ENCODE results near the gene BANK1. TPM values are rescaled to one million over a fixed set of nuclear protein-coding genes. Genes with fewer than 3 reads are reported as not detected.

The BANK1 gene
- total RNA-seq, 1 donor from 2014 or later = not detected

- DNase-seq (ENCODE audit: low spot score) = no peak
- Mint-ChIP-seq H3K27ac (no peak overlapping the region), H3K27me3 (ENCODE audit: insufficient read depth) (peaks cover 5% of the 10 kb centered on the region), H3K4me3 (no peak overlapping the region), H3K4me1 (ENCODE audit: low read depth) (no peaks in the 10 kb centered on the region), H3K36me3 (ENCODE audit: low read depth) (no peaks in the 10 kb centered on the region), H3K9me3 (no peaks in the 10 kb centered on the region)
- intact Hi-C loops (cut with micrococcal nuclease) = no loop called here
Observed at GRCh38 chr4:101956068-101956825, 165.7 kb downstream of the BANK1 start.

- no peak for DNase-seq (ENCODE audit: low spot score)
- Mint-ChIP-seq H3K4me3 (no peak overlapping the region), H3K9me3 (no peaks in the 10 kb centered on the region), H3K27ac (no peak overlapping the region), H3K27me3 (ENCODE audit: insufficient read depth) (peaks cover 6% of the 10 kb centered on the region), H3K36me3 (ENCODE audit: low read depth) (no peaks in the 10 kb centered on the region), H3K4me1 (ENCODE audit: low read depth) (no peaks in the 10 kb centered on the region)
- intact Hi-C loops (cut with micrococcal nuclease) = no loop called here
Observed at GRCh38 chr4:101958547-101958946, 168.0 kb downstream of the BANK1 start.

- intact Hi-C loops (cut with micrococcal nuclease) = no loop called here
- Mint-ChIP-seq H3K36me3 (ENCODE audit: low read depth) (no peaks in the 10 kb centered on the region), H3K27ac (no peak overlapping the region), H3K4me3 (no peak overlapping the region), H3K9me3 (no peaks in the 10 kb centered on the region), H3K27me3 (ENCODE audit: insufficient read depth) (peaks cover 6% of the 10 kb centered on the region), H3K4me1 (ENCODE audit: low read depth) (no peaks in the 10 kb centered on the region)
- DNase-seq (ENCODE audit: low spot score) = no peak
Observed at GRCh38 chr4:101960431-101960830, 169.9 kb downstream of the BANK1 start.

GRCh38 chr4:101961144-101961543 lies 170.6 kb downstream of the BANK1 start:
- Mint-ChIP-seq H3K36me3 (ENCODE audit: low read depth) (no peaks in the 10 kb centered on the region), H3K27ac (no peak overlapping the region), H3K4me1 (ENCODE audit: low read depth) (no peaks in the 10 kb centered on the region), H3K9me3 (no peaks in the 10 kb centered on the region), H3K27me3 (ENCODE audit: insufficient read depth) (peaks cover 6% of the 10 kb centered on the region), H3K4me3 (no peak overlapping the region)
- intact Hi-C loops (cut with micrococcal nuclease) = no loop called here
- DNase-seq (ENCODE audit: low spot score) = no peak

GRCh38 chr4:101967697-101968346 lies 177.3 kb downstream of the BANK1 start:
- Mint-ChIP-seq H3K27me3 (ENCODE audit: insufficient read depth) (no peaks in the 10 kb centered on the region), H3K27ac (no peak overlapping the region), H3K36me3 (ENCODE audit: low read depth) (no peaks in the 10 kb centered on the region), H3K4me3 (no peak overlapping the region), H3K4me1 (ENCODE audit: low read depth) (no peaks in the 10 kb centered on the region), H3K9me3 (no peaks in the 10 kb centered on the region)
- intact Hi-C loops (cut with micrococcal nuclease) = no loop called here
- no peak for DNase-seq (ENCODE audit: low spot score)

- H3K4me1 Mint-ChIP-seq (ENCODE audit: low read depth) = no peaks in the 10 kb centered on the region
- H3K9me3 Mint-ChIP-seq = no peaks in the 10 kb centered on the region
- no peak overlapping the region for H3K27ac Mint-ChIP-seq
- H3K4me3 Mint-ChIP-seq = no peak overlapping the region
- intact Hi-C loops (cut with micrococcal nuclease) = no loop called here
- DNase-seq (ENCODE audit: low spot score) = no peak
- H3K36me3 Mint-ChIP-seq (ENCODE audit: low read depth) = no peaks in the 10 kb centered on the region
- no peaks in the 10 kb centered on the region for H3K27me3 Mint-ChIP-seq (ENCODE audit: insufficient read depth)
Observed at GRCh38 chr4:101968364-101968763, 177.8 kb downstream of the BANK1 start.

GRCh38 chr4:101969965-101970364 lies 179.4 kb downstream of the BANK1 start:
- Mint-ChIP-seq H3K4me1 (ENCODE audit: low read depth) (no peaks in the 10 kb centered on the region), H3K36me3 (ENCODE audit: low read depth) (no peaks in the 10 kb centered on the region), H3K27me3 (ENCODE audit: insufficient read depth) (peaks cover 1% of the 10 kb centered on the region), H3K9me3 (no peaks in the 10 kb centered on the region), H3K27ac (no peak overlapping the region), H3K4me3 (no peak overlapping the region)
- DNase-seq (ENCODE audit: low spot score) = no peak
- intact Hi-C loops (cut with micrococcal nuclease) = no loop called here

- Mint-ChIP-seq H3K27me3 (ENCODE audit: insufficient read depth) (peaks cover 1% of the 10 kb centered on the region), H3K4me3 (no peak overlapping the region), H3K27ac (no peak overlapping the region), H3K9me3 (no peaks in the 10 kb centered on the region), H3K36me3 (ENCODE audit: low read depth) (no peaks in the 10 kb centered on the region), H3K4me1 (ENCODE audit: low read depth) (no peaks in the 10 kb centered on the region)
- intact Hi-C loops (cut with micrococcal nuclease) = no loop called here
- DNase-seq (ENCODE audit: low spot score) = no peak
Observed at GRCh38 chr4:101970547-101971155, 180.1 kb downstream of the BANK1 start.

- no peak overlapping the region for H3K27ac Mint-ChIP-seq
- DNase-seq (ENCODE audit: low spot score) = no peak
- H3K4me3 Mint-ChIP-seq = no peak overlapping the region
- intact Hi-C loops (cut with micrococcal nuclease) = no loop called here
- no peaks in the 10 kb centered on the region for H3K9me3 Mint-ChIP-seq
- H3K27me3 Mint-ChIP-seq (ENCODE audit: insufficient read depth) = peaks cover 1% of the 10 kb centered on the region
- H3K4me1 Mint-ChIP-seq (ENCODE audit: low read depth) = no peaks in the 10 kb centered on the region
- no peaks in the 10 kb centered on the region for H3K36me3 Mint-ChIP-seq (ENCODE audit: low read depth)
Observed at GRCh38 chr4:101972791-101973190, 182.3 kb downstream of the BANK1 start.

- H3K27me3 Mint-ChIP-seq (ENCODE audit: insufficient read depth) = peaks cover 1% of the 10 kb centered on the region
- no peak overlapping the region for H3K4me3 Mint-ChIP-seq
- no peak for DNase-seq (ENCODE audit: low spot score)
- no peaks in the 10 kb centered on the region for H3K9me3 Mint-ChIP-seq
- H3K36me3 Mint-ChIP-seq (ENCODE audit: low read depth) = no peaks in the 10 kb centered on the region
- no peak overlapping the region for H3K27ac Mint-ChIP-seq
- no peaks in the 10 kb centered on the region for H3K4me1 Mint-ChIP-seq (ENCODE audit: low read depth)
- intact Hi-C loops (cut with micrococcal nuclease) = no loop called here
Observed at GRCh38 chr4:101973361-101973760, 182.8 kb downstream of the BANK1 start.

GRCh38 chr4:101977076-101977475 lies 186.5 kb downstream of the BANK1 start:
- H3K27me3 Mint-ChIP-seq (ENCODE audit: insufficient read depth) = peaks cover 6% of the 10 kb centered on the region
- H3K36me3 Mint-ChIP-seq (ENCODE audit: low read depth) = no peaks in the 10 kb centered on the region

GRCh38 chr4:101981756-101982155 lies 191.2 kb downstream of the BANK1 start:
- Mint-ChIP-seq H3K36me3 (ENCODE audit: low read depth) (no peaks in the 10 kb centered on the region), H3K4me3 (no peak overlapping the region), H3K27ac (no peak overlapping the region), H3K27me3 (ENCODE audit: insufficient read depth) (peaks cover 4% of the 10 kb centered on the region), H3K9me3 (no peaks in the 10 kb centered on the region), H3K4me1 (ENCODE audit: low read depth) (no peaks in the 10 kb centered on the region)
- no peak for DNase-seq (ENCODE audit: low spot score)
- intact Hi-C loops (cut with micrococcal nuclease) = no loop called here

More at GRCh38 chr4:101977076-101977475, 186.5 kb downstream of the BANK1 start:
- H3K9me3 Mint-ChIP-seq = no peaks in the 10 kb centered on the region
- H3K27ac Mint-ChIP-seq = no peak overlapping the region
- no peak for DNase-seq (ENCODE audit: low spot score)
- intact Hi-C loops (cut with micrococcal nuclease) = no loop called here
- no peaks in the 10 kb centered on the region for H3K4me1 Mint-ChIP-seq (ENCODE audit: low read depth)
- H3K4me3 Mint-ChIP-seq = no peak overlapping the region

GRCh38 chr4:101983835-101984234 lies 193.3 kb downstream of the BANK1 start:
- H3K9me3 Mint-ChIP-seq = no peaks in the 10 kb centered on the region
- no peaks in the 10 kb centered on the region for H3K36me3 Mint-ChIP-seq (ENCODE audit: low read depth)
- H3K27me3 Mint-ChIP-seq (ENCODE audit: insufficient read depth) = peaks cover 4% of the 10 kb centered on the region
- DNase-seq (ENCODE audit: low spot score) = no peak
- intact Hi-C loops (cut with micrococcal nuclease) = no loop called here
- no peaks in the 10 kb centered on the region for H3K4me1 Mint-ChIP-seq (ENCODE audit: low read depth)
- H3K27ac Mint-ChIP-seq = no peak overlapping the region
- H3K4me3 Mint-ChIP-seq = no peak overlapping the region
